ENCODE data around the gene PTPN23.
"Not testable (repeated sequence)": the region's sequence is repeated elsewhere in the genome, so short reads cannot be mapped to it uniquely, and the experiment has no call there.

The PTPN23 gene

DNA sequence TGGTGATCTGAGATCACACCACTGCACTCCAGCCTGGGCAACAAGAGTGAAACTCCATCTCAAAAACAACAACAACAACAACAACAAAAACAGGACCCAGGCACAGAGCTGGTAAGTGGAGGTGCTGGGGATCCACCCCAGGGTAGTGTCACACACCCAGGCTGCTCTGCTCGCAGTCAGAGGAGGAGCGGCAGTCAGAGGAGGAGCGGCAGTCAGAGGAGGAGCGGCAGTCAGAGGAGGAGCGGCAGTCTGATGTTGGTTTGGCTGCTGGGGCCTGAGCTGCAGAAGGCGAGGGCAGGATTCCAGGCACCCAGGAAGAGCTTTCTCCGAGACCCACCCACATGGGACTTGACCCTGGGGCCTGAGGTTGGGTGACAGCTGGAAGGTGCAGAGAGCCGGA lies 10.8 kb upstream of the PTPN23 start:
- DNase-seq (ENCODE audit: low spot score) = not testable (repeated sequence)

GRCh38 chr3:47370887-47371697 lies 9.7 kb upstream of the PTPN23 start:
- no peak for DNase-seq (ENCODE audit: low spot score)

GRCh38 chr3:47374587-47374986 lies 6.2 kb upstream of the PTPN23 start:
- DNase-seq (ENCODE audit: low spot score) = no peak

DNA sequence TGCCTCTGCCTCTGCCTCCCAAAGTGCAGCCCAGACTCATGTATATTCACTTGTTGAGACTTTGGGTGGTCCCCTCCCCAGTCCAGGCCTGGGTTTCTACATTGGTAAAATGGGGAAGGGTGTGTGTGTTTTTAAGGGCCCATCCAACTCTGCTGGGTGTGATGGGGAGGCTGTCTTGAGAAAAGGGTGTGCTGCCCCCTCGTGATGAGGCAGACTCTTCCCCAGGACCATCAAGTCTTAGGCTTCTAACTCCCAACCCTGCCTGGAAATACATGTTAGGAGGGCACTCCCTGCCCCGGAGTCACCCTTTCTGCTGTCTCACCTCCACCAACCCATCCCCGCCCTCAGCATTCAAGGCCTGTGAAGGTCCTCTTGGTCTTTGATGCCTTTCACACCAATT lies 4.4 kb upstream of the PTPN23 start:
- DNase-seq (ENCODE audit: low spot score) = no peak

- peak; percentile 37 for DNase-seq (ENCODE audit: low spot score)
These were observed 3.6 kb upstream of the PTPN23 start for GRCh38 chr3:47377186-47377585.

DNA sequence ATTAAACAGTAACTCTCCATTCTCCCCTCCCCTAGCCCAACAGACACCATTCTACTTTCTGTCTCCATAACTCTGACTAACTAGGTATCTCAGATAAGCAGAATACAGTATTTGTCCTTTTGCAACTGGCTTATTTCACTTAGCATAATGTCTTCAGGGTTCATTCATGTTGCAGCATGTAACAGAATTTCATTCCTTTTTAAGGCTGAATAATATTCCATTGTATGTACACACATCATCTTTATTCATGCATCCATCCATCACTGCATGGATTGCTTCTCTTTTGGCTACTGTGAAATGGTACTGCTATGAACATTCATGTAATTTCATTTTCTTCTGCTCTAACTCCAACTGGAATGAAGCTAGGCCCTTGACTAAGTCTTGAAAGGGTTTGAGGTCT lies 2.0 kb upstream of the PTPN23 start:
- DNase-seq (ENCODE audit: low spot score) = no peak

GRCh38 chr3:47379411-47379899 lies 1.4 kb upstream of the PTPN23 start:
- no peak for DNase-seq (ENCODE audit: low spot score)

DNA sequence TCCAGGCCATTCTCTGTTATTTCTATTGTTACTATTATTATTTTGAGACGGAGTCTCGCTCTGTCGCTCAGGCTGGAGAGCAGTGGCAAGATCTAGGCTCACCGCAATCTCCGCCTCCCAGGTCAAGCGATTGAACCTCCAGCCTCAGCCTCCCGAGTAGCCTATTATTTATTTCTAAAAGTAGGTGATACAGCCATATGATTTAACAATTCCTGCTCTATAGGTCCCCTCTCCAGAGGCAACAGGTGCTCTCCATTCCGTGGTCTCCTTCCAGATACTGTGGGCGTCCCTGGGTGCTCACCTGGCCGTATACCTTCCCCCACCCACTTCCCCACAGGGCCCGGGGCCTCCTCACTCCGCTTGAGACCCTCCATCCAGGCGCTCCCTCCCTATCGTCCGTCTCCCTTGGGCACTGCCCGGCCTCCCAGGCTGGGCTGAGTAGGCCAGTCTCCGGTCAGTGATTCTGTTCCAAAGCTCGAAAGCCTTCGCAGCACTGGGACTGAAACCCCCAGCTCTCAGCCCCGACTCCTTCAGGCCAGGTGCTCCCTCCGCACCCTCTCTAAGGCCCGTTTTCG lies 708 bp upstream of the PTPN23 start:
- no peak for DNase-seq (ENCODE audit: low spot score)

DNA sequence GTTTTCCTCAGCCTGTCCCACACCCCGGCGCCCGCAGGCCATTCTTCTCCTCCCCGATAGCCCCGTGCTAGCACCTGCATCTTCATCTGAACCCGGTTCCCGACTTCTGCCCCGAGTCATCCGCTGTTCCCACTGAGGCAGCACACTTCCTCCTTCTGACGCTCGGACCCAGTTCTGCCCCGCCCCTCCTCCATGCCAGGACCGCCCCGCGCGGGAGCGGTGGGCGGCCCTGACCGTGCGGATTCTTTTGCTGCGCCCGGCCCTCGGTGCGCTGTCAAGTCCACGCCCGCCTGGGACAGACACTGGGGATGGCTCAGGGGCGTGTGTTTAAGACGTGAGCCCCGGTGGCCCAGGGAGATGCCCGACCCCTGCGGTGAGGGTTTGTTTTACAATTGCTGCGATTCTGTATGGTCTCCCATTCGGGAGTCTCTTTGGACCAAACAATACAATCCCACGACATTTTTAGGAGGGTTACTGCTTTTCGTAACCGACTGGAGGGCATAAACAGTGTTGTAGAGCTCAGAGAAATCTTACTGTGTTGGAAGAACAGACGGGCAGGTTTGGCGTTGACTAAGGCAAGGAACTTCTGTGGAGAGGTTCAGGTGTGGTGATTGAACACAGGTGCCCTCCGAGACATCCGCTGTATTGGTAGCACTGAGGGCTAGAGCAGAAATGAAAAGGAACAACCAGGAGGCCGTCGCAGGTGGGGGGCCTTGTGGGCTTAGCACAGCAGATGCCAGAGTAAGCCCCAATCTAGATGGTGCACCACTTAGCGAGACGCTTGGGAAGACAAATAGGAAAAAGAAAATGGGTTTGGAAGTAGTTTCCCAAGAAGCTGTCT lies 716 bp downstream of the PTPN23 start:
- peak; percentile 82 for DNase-seq (ENCODE audit: low spot score)

DNA sequence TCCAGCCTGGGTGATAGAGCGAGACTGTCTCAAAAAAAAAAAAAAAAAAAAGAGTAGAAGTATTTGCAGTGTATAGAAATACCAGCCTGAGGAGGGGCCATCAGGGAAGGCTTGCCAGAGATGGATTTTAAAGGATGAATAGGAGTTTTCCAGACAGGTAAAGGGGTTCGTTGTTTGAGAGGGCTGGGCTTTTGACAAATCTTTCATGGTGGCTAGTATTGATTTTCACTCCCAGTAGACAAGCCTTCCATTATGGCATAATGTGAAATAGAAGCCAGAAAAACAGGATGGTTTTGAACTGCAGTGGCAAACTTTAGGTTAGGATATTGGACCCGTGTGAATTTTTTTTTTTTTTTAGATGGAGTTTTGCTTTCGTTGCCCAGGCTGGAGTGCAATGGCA lies 3.6 kb downstream of the PTPN23 start:
- DNase-seq (ENCODE audit: low spot score) = no peak

DNA sequence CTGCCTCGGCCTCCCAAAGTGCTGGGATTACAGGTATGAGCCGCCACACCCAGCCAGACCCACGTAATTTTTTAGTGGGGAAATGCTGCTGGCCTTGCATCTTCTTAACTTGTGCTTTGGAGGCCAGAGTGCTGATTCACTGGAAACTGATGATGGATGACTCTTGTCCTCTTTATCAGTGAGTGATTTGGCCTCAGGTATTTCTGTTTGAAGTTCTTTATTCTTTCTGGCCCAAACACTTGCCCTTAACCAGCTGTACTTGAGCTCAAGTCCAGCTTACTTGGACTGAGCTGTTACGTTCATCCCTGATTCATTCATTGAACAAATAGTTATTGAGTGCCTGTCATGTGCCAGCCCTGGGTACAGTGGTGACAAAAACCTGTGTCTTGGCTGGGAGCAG lies 4.2 kb downstream of the PTPN23 start:
- DNase-seq (ENCODE audit: low spot score) = no peak

GRCh38 chr3:47385796-47386195 lies 5.0 kb downstream of the PTPN23 start:
- no peak for DNase-seq (ENCODE audit: low spot score)

DNA sequence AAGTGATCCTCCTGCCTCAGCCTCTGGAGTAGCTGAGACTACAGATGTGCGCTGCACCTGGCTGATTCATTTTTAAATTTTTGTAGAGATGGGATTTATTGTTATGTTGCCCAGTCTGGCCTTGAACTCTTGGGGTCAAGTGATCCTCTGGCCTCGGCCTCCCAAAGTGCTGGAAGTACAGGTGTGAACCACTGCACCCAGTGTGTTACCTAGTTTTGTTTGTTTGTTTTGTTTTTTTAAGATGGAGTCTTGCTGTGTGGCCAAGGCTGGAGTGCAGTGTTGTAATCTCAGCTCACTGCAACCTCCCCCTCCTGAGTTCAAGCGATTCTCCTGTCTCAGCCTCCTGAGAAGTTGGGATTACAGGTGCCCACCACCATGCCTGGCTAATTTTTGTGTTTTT lies 12.1 kb downstream of the PTPN23 start:
- DNase-seq (ENCODE audit: low spot score) = no peak

DNA sequence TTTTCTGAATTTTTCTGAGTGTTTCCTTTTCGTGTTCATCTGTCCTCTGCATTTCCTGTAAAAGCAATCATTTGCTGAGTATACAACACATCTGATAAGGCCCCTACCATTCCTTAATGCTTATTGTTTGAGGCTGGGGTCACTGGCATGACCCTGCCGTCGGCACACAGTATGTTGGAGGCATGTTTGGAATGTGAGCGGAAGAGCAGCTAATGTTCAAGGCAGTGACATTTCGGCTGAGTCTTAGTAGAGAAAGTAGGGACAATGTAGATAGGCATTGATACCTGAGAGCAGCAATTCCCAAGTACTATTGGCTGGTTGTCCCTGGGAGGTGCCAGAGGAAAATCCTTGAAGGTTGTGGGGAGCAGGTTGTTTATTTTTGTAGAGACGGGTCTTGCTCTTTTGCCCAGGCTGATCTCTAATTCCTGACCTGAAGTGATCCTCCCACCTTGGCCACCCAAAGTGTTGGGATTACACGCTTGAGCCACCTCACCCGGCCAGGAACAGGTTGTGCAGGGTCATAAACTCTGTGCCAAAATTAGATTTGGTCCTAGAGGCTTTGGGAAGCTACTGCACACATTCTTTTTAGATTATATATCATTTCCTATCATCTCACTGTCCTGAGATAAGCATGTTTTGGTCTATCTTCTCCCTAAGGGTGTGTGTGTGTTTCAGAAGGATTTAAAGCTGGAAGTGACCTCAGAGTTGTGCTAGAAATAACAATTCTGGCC lies 13.5 kb downstream of the PTPN23 start:
- no peak for DNase-seq (ENCODE audit: low spot score)

- peak; percentile 73 for DNase-seq (ENCODE audit: low spot score)
These were observed 14.1 kb downstream of the PTPN23 start for GRCh38 chr3:47394881-47395280.

DNA sequence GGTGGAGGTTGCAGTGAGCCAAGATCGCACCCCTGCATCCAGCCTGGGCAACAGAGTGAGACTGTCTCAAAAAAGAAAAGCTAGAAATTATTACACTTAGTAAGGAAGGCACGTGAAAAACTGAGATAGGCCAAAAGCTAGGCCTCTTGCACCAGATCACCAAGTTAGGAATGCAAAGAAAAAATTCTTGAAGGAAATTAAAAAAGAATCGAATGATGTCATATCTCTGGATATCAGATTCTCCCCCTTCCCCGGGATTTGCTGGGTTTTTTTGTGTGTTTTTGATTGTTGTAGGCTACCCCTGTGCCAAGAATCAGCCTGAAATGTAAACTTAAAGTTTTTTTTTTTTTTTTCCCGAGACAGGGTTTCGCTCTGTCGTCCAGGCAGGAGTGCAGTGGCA lies 17.4 kb downstream of the PTPN23 start:
- DNase-seq (ENCODE audit: low spot score) = no peak

DNA sequence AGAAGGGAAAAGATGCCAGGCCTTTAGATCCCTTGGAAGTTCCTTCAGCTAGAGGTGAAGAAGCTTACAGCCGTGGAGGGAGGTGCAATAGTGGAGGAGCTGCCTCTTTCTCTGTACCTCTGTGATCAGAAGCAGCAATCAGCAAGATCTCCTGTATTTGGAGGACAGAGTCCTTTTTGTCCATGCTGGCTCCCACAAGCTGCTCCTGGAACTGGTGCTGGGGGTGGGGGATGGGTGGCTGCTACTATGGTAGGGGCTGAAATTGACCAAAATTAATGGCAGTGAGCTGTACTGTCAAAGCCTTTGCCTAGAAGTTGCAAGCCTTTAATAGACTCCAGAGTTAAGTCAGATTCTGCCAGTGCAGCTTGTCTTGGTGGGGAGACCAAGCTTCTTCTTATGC lies 18.2 kb downstream of the PTPN23 start:
- no peak for DNase-seq (ENCODE audit: low spot score)

DNA sequence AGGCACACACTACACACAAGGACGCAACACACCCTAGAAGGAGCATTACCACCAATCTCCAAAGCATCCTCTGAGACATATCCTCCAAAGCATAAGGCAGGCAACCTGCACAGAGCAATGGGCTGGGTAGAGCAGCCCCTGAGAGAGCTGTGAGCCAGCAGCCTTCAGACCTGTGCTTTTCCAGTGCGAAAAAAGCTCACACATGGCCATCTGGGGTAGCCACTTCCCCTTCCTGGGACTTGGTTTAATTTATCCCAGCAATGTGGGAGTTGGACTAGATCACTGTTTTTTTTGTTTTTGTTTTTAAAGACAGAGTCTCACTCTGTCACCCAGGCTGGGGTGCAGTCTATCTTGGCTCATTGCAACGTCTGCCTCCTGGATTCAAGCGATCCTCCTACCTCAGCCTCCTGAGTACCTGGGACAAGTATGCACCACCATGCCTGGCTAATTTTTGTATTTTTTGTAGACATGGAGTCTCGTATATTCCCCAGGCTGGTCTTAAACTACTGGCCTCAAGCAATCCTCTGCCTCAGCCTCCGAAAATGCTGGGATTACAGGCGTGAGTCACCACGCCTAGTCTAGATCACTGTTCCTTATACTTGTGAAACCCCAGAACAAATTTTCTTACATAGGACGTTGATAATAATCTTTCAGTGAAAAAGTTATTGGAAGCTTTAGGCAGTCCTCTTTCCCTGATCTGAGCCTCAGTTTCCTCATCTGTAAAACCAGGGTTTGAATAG lies 18.9 kb downstream of the PTPN23 start:
- DNase-seq (ENCODE audit: low spot score) = no peak

- no peak for DNase-seq (ENCODE audit: low spot score)
These were observed 23.6 kb downstream of the PTPN23 start for GRCh38 chr3:47404431-47404876.

DNA sequence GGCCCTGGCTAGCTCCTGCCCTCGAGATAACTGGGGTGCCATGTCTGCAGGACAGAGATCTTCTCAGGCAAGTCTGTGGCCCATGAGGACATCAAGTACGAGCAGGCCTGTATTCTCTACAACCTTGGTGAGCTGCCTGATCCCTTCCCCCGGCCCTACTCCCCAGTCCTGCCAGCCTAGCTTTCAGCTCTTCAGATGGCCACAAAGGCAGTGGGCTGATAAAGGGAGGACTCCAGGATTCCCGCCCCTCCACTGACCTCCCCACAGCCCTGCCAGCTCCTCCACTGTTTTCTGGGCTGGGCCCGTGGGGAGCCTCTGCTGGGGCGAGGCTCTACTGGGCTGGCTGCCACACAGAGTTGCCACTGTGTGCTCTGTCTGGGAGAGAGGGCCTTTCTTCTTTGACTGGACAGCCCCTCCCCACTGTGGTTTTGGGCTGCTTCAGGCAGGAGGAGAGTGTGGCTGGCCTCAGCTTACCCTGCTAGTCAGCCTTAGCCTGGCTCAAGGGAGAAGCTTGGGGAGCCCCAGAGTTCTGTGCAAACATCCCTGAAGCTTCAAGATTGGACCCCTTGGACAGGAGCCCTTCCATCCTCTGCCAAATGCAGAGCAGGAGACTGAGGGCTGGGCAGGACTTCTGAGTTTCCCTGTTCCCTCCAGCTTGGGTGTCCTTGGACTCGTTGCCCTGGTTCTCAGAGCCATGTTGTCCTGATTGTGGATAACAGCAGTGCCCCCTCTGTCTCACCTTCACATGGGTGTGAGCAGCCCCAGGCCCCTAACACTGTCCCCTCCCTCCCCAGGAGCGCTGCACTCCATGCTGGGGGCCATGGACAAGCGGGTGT lies 24.4 kb downstream of the PTPN23 start:
- DNase-seq (ENCODE audit: low spot score) = peak; percentile 88

Measured in Ammon's horn (tissue), 1 donor.